BJ (cell line): Measurements from ENCODE around the gene PLEKHH1. TPM values are rescaled to one million over a fixed set of nuclear protein-coding genes. Genes with fewer than 3 reads are reported as not detected.

Source experiments
- CTCF ChIA-PET: fragments of 350-600 bp; formaldehyde crosslinking; extraction: SDS; loops from one replicate; lab custom pipeline; 2021; ENCODE audit warnings: antibody characterized with exemption, inconsistent platforms; lab: Yijun Ruan, JAX
- POLR2A ChIA-PET: fragments of 300-600 bp; sonication (Branson Sonifier 250); formaldehyde crosslinking; extraction: SDS; loops from one replicate; lab custom pipeline; 2021; ENCODE audit warnings: antibody characterized with exemption; lab: Charles Lee
- DNase-seq: peaks from one replicate; pipeline ENCODE4 v3.0.0-alpha.2; 2011; ENCODE audit warnings: low read depth
- H3K27me3 ChIP-seq: 2 replicates; pipeline ENCODE4 v1.6.0; 2011; ENCODE audit warnings: low read length; ENCODE audit not compliant: control insufficient read depth, insufficient read depth
- H3K36me3 ChIP-seq: 2 replicates; pipeline ENCODE4 v1.5.1; 2011; ENCODE audit warnings: low read length; ENCODE audit not compliant: control insufficient read depth, insufficient read depth
- H3K4me3 ChIP-seq: 2 replicates; pipeline ENCODE4 v1.5.1; 2011; ENCODE audit warnings: low read depth, mild to moderate bottlenecking, control low read depth, low read length
- polyA plus RNA-seq: library from polyadenylated mRNA; depleted of rRNA; stranded (reverse); fragments of >200 nt; gene quantifications from 2 replicates; pipeline ENCODE4 v1.2.3, GENCODE V29; 2011
- TF ChIP-seq, protein P1 (sequence below): IDR thresholded peaks from 2 replicates; pipeline ENCODE4 v1.5.1; 2011; ENCODE audit warnings: low read depth, mild to moderate bottlenecking, control low read depth, inconsistent platforms, low read length, moderate library complexity; ENCODE audit not compliant: insufficient read depth

PLEKHH1 gene
- polyA plus RNA-seq, 1 experiment = 0.16 TPM

DNA sequence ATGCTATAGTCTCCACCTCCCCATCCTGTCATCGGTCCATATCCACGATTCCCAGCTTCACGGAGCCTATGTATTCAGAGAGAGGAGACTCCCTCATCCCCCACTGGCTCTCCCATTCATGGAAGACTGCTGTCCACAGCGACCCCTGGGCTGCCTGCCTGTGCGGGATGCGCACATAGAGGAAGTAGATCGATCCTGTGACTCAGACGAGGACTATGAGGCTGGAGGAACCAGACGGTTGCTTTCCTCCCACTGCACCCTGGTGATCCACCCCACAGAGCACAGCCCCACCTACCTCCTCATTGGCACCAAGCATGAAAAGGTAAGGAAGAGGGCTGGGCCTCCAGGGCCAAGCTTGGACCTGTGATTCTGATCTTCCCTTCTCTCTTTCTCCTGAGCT is 42.6 kb downstream of the PLEKHH1 start:
- H3K27me3 ChIP-seq = no peaks in the 10 kb centered on the region; the same call in 1 of the 2 replicates
- ChIA-PET CTCF (interaction anchor here (1.0 to 1.7 kb wide), 3 partner anchors 8 to 149 kb away, joined by 3 to 20 read pairs (median 7); no protein-coding TSS in a partner anchor), POLR2A (no interaction called here)
- H3K4me3 ChIP-seq = no peak overlapping the region
- TF ChIP-seq, protein P1, sequence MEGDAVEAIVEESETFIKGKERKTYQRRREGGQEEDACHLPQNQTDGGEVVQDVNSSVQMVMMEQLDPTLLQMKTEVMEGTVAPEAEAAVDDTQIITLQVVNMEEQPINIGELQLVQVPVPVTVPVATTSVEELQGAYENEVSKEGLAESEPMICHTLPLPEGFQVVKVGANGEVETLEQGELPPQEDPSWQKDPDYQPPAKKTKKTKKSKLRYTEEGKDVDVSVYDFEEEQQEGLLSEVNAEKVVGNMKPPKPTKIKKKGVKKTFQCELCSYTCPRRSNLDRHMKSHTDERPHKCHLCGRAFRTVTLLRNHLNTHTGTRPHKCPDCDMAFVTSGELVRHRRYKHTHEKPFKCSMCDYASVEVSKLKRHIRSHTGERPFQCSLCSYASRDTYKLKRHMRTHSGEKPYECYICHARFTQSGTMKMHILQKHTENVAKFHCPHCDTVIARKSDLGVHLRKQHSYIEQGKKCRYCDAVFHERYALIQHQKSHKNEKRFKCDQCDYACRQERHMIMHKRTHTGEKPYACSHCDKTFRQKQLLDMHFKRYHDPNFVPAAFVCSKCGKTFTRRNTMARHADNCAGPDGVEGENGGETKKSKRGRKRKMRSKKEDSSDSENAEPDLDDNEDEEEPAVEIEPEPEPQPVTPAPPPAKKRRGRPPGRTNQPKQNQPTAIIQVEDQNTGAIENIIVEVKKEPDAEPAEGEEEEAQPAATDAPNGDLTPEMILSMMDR = no peak
- no peak for DNase-seq
- no peaks in the 10 kb centered on the region for H3K36me3 ChIP-seq

DNA sequence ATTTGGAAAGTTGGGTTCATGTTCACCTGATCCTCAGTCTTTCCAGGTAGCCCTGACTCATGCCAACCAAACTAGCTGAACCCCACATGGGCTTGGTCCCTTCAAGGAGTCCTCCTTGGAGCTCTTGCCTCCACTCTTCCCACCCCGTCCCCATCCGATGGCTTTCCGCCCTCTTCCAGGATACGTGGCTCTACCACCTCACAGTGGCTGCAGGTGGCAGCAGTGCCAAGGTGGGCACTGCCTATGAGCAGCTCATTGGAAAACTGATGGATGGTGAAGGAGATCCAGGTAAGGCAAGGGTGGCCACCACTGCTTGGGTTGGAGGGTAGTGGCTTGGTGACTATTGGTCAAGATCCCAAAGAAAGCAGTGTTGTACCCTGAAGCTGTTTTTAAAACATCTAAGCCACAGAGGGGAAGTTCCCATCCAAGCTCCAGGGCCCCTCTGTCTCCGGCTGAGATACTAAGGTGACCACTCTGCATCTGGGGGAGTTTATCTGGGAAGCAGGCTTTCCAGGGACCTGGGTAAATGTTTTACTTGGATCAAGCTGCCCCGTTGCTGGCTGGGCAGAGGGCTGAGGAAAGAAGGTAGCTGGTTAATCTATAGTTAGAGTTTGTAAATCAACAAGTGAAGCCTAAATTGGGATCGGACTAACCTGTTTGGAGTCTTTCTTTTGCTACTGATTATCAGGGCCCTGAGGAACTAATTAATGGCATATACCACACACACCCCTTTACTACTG is 43.3 kb downstream of the PLEKHH1 start:
- DNase-seq = no peak
- H3K36me3 ChIP-seq = no peaks in the 10 kb centered on the region
- TF ChIP-seq, protein P1 = no peak
- CTCF ChIA-PET = interaction anchor here (1.0 to 1.7 kb wide), 3 partner anchors 8 to 150 kb away, joined by 3 to 20 read pairs (median 7); no protein-coding TSS in a partner anchor
- no peak overlapping the region for H3K4me3 ChIP-seq
- no peaks in the 10 kb centered on the region; the same call in 1 of the 2 replicates for H3K27me3 ChIP-seq
- POLR2A ChIA-PET = no interaction called here

DNA sequence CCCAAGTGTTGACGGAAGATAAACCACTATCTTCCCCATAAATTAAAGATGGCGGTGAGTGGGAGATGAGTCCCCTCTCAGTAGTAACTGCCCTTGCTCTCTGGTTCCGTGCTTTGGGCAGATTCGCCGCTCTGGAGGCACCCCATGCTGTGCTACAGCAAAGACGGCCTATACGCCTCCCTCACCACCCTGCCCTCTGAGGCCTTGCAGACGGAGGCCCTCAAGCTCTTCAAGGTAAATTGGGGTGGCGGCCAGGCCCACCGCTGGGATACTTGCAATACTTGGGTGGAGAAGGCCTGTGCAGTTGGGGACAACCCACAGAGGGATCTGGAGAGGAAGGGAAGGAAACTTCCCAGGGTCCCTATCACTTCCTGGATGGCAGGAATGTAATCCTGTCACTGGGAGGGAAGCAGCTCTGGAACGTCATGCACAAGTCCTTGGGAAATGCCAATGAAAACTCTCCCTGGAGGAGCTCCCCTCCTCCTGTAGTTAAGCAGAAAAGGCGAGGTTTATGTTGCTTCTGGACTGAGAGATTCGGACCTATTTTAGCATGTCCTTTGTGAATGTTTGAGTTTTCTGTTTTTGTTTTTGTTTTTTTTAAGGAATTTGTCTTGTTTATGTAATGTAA is 44.2 kb downstream of the PLEKHH1 start:
- ChIA-PET POLR2A (no interaction called here), CTCF (interaction anchor here (1.3 to 13.8 kb wide), 4 partner anchors 10 to 150 kb away, joined by 5 to 189 read pairs (median 50); partner anchors contain the start of gene RDH12)
- TF ChIP-seq, protein P1 = no peak
- Histone ChIP-seq H3K27me3 (no peaks in the 10 kb centered on the region; the same call in 1 of the 2 replicates), H3K36me3 (no peaks in the 10 kb centered on the region), H3K4me3 (no peak overlapping the region)
- no peak for DNase-seq

DNA sequence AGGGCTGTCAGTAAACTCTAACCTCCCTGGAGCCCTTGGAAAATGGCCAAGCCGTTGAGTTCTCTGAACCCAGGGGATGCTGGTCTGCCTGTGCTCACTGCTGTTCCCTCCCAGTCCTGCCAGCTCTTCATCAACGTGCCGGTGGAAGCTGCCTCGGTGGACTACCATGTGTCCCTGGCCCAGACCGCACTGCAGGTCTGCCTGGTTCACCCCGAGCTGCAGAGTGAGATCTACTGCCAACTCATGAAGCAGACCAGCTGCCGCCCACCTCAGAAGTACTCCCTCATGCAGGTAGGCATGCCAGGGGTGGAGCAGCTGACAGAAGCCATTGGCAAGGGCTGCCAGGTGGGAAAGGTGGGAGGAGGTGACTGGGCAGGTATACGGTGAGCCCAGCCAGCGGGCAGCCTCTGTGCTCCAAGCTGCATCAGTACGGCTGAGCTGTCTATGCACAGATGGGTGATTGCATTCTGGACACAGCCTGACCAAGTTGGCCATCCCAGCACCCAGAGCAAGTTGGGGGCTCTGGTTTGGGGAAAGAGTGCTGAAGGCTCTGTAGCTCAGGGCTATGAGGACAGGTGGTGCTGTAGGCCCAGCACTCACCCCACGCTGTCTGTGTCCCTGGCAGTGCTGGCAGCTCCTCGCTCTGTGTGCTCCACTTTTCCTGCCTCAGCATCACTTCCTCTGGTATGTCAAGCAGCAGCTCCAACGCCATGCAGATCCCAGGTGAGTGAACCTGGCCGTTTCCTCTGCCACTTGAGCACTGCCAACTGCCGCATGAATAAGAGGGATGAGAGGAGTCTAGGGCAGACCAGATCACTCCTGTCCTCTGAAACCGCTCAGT is 45.0 kb downstream of the PLEKHH1 start:
- TF ChIP-seq, protein P1 = no peak
- POLR2A ChIA-PET = no interaction called here
- DNase-seq = no peak
- Histone ChIP-seq H3K27me3 (no peaks in the 10 kb centered on the region; the same call in 1 of the 2 replicates), H3K36me3 (no peaks in the 10 kb centered on the region), H3K4me3 (no peak overlapping the region)
- CTCF ChIA-PET = interaction anchor here (0.7 to 13.8 kb wide), 5 partner anchors 9 to 149 kb away, joined by 3 to 189 read pairs (median 5); partner anchors contain the start of gene RDH12
